GM12875 (cell line): ENCODE measurements around the gene KCNC1.

ENCODE experiments used
- H3K4me3 ChIP-seq: one replicate; pipeline ENCODE4 v1.5.1; 2011; ENCODE audit warnings: low read depth, low read length, control low read depth
- CTCF ChIP-seq: IDR thresholded peaks from 2 replicates; pipeline ENCODE4 v1.5.1; 2011; ENCODE audit warnings: low read depth, mild to moderate bottlenecking, control low read depth, inconsistent platforms, low read length, moderate library complexity, borderline replicate concordance; ENCODE audit not compliant: insufficient read depth

The KCNC1 gene

GRCh38 chr11:17816232-17816931 is 81.8 kb downstream of the KCNC1 start:
- no peak overlapping the region for H3K4me3 ChIP-seq
- no peak for TF ChIP-seq CTCF

- no peak for TF ChIP-seq CTCF
- H3K4me3 ChIP-seq, result no peak overlapping the region
Measured at GRCh38 chr11:17821648-17822400, 87.2 kb downstream of the KCNC1 start.

GRCh38 chr11:17822401-17822781 is 87.8 kb downstream of the KCNC1 start:
- no peak overlapping the region for H3K4me3 ChIP-seq
- TF ChIP-seq CTCF, result no peak

GRCh38 chr11:17827006-17827405 is 92.4 kb downstream of the KCNC1 start:
- no peak for TF ChIP-seq CTCF

GRCh38 chr11:17828311-17828751 is 93.8 kb downstream of the KCNC1 start:
- TF ChIP-seq CTCF, result no peak
- no peak overlapping the region for H3K4me3 ChIP-seq

More at GRCh38 chr11:17827006-17827405, 92.4 kb downstream of the KCNC1 start:
- no peak overlapping the region for H3K4me3 ChIP-seq

GRCh38 chr11:17831228-17831627 is 96.6 kb downstream of the KCNC1 start:
- TF ChIP-seq CTCF, result no peak
- H3K4me3 ChIP-seq, result no peak overlapping the region

GRCh38 chr11:17831883-17832282 is 97.3 kb downstream of the KCNC1 start:
- no peak overlapping the region for H3K4me3 ChIP-seq
- TF ChIP-seq CTCF, result no peak
